GDM1 (cell line): Measurements from ENCODE around the gene VTI1B.
"Not testable (repeated sequence)": the region's sequence is repeated elsewhere in the genome, so short reads cannot be mapped to it uniquely, and the experiment has no call there.

ENCODE experiments used
- DNase-seq: peaks from one replicate; lab custom pipeline; 2025; lab: John Stamatoyannopoulos, UW

Gene VTI1B

DNA sequence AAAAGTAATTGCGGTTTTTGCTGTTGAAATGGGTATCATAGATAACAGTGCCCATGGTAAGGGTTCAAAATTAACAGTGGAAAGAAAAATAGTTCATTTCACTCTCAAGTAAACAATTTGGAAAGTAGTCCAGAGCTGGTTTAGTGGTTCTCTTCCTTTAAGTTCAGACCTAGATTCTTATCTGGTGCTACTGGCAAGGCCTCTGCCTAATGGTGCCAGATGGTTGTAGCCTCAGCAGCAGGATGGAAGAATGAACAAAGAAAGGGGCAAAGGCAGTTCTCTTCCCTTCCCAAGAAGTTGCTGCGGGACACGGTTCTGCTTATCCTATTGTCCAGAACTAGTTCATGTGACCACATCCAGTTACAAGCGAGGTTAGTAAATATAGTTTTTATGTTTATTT is 44.2 kb downstream of the VTI1B start:
- DNase-seq: no peak

DNA sequence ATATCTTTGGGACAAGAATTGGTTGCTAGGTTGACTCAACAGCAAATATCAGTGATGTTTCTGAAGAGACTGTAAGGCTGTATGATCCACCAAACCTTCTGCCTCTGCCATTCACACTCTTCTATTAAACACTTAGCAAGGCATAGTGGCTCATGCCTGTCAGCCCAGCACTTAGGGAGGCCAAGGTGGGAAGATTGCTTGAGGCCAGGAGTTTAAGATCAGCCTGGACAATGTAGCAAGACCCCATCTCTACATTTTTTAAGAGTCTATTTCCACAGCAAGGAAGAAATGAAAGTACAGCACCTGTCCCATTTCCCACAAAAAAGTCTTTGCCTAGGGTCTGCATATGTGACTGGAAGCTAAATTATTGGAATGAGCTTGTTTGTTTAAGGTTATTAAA is 46.9 kb downstream of the VTI1B start:
- DNase-seq: no peak

DNA sequence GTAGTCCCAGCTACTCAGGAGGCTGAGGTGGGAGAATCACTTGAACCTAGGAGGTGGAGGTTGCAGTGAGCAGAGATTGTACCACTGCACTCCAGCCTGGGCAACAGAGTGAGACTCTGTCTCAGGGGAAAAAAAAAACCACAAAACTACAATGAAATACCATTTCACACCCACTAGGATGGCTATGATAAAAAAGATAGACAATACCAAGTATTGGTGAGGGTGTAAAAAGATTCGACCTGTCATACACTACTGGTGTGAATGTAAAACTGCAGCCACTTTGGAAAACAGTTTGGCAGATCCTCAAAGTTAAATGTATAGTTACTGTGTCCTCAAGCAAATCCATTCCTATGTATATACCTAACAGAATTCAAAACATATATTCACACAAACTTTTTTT is 48.3 kb downstream of the VTI1B start:
- not testable (repeated sequence) for DNase-seq

DNA sequence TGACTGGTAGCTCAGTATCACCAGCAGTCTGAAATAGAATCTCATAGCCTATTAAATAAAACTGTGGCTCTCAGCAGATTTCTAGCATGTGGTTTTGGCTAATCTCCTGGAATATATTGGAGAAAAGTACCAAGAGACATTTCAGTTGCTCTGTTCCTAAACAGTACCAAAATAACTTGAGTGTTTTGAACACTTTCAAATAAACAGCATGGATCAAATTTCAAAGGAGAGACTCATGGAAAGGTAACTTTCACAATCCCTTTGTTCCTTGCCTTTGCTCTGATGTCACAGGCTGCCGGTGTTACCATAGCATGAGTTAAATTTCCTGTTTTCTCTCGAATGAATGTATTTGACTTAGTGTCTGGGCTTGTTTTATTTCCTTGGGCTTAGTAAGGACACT is 51.3 kb downstream of the VTI1B start:
- DNase-seq: no peak

DNA sequence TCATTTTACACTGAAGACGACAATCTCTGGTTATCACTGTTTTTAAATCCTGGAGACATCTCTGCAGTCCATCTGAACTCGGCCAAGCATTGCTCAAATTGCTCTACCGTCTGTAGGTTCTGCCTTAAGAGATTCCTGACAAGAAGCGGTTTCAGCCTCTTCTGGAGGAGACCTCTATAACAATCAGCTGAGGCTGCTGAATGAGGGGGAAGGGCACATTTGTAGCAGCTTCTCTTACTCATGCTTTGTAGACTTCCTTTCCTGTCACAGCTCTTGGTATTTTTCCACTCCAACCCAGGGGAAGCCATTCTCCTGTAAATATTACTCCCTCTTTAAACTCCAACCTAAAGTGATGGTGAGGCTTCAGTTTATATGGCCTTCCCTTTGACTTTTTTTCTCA is 51.8 kb downstream of the VTI1B start:
- DNase-seq: peak; percentile 54

DNA sequence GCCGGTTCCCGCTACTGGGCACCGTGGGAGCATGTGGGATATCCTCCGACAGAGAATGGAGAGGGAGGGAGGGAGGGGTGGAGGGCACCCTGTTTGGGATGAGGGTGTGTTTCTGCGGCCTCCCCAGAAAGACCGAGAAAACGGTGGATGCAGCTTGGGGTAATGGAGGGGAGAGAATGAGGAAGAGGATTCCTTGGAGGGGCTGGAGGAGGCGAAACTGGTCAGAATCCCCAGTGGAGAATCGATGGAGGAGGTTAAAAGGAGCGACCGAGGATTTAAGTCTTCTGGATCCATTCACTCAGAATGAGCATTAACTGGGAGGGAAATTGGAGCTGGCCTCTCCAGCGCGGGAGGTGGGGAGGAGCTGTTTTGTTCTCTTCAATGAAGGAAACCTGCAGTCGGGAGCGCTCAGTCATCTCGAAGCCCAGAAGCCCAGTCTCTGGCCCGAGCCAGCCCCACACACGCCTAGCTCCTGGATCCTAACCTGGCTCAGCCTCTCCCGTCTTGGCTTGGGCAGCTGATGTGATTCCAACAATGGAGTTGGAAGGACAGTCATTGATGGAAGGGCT is 54.1 kb downstream of the VTI1B start:
- no peak for DNase-seq

DNA sequence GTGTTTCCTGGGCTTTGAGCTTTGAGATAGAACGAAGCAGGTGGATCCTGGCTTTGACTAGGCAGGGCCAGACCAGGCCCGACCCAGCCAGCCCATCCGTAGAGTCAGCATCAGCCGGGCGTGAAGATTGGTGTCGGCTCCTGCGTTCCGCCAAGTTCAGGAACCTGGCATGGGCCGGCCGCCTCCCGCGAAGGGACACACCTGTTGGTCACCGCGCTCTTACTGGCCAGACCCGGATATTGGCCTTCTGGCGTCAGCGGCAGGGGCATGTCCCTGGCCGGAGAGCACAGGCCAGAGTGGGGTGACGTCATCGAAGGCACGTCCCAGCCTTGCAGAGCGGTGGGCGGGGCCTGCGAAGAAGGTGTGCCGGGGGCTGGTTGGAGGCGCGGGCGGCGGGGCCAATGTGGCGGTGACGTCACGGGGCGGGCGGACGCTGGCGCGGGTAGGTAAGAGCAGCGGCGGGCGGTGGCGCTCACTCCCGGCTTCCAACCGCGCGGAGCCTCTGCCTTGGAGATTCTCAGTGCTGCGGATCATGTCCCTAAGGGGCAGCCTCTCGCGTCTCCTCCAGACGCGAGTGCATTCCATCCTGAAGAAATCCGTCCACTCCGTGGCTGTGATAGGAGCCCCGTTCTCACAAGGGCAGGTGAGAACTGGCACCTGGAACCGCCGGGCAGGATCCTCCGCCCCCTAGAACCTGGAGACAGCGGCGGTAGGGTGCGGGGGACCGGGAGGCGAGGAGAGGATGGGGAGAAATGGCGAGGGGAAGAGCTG is 54.8 kb downstream of the VTI1B start, which contains the start of gene ARG2:
TSS of gene ARG2 (plus strand) at position 475 of the 771 bp plus-strand sequence. CDS start at position 533, 58 bp downstream.
- DNase-seq: peak; percentile 78

DNA sequence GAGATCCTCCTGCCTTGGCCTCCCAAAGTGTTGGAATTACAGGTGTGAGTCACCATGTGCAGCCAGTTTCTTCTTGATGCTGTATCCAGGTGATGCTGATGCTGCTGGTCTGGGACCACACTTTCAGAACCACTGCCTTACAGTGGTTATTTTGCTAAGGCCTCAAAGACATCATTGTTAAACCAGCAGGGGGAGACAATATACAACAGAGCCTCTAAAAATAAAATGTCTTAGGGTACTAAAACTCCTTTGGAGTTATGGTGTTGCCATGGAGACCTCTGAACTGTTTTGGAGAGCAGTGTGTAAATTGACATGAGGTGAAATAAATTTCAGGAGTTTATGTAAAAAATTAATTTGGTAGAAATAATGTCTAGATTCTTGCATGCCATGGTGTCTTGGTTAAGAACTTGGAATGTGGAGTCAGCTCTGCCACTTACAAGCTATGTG is 55.8 kb downstream of the VTI1B start:
- peak; percentile 56 for DNase-seq

DNA sequence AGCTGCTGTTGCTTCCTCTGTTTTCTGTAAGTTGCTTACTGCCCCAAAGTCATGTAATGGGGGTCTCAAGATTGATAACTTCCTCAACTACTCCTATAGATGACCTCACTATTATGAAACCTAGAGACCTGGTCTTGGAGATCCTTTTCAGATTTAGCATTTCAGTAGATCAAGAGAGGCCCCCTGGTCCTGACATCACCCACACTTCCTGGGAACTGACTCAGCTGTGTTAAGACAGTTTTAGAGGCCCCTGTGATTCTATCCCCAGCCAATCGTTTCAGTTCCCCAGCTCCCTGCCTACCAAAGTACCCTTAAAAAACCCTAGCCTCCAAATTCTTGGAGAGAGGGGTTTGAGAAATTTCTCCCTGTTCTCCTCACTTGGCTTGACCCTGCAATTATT is 63.9 kb downstream of the VTI1B start:
- no peak for DNase-seq

DNA sequence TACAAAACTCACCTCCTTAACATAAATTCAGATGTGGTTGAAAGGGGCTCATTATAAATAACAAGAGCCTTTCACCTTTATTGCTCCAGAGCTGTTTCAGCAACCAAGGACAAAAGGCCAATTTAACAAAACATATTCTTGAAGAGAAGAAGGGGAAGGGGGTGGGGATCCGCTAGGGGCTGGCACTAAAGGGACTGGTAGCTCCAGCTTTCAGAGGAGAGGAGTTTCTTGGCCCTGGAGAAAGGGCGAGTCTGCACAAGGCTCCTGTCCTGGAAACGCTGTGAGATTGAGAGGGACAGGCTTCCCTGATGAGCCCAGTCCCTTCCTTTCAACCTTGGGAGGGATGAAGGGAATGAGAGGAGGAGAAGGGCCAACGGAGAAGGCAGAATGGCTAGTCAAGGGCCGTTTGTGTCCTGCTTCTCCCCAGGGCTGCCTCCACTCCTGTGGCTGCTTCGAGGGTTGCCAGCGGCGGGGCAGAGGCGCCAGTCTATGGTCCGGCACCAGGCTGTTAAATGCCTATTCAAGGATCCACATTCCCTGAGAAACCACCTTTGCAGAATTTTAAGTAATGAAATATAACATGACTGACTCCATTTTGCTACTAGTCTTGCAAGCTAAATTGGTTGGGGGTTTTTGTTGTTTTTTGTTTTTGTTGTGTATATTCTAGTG is 64.7 kb downstream of the VTI1B start:
- DNase-seq: no peak

DNA sequence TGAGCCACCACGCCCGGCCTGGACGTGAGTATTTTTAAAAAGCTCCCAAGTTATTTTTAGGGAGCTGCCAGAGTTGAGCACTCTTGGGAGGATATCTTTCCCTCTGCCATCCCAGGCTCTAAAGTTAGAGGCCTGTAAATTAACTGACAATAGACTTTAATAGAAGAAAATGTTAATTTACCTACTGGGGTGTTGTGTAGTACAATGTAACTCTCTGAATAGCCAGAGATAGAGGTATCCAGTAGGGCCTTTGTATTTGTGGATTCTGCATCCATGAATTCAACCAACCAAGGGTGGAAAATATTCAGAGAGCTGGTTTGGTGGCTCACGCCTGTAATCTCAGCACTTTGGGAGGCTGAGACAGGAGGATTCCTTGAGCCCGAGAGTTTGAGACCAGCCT is 66.8 kb downstream of the VTI1B start:
- no peak for DNase-seq

DNA sequence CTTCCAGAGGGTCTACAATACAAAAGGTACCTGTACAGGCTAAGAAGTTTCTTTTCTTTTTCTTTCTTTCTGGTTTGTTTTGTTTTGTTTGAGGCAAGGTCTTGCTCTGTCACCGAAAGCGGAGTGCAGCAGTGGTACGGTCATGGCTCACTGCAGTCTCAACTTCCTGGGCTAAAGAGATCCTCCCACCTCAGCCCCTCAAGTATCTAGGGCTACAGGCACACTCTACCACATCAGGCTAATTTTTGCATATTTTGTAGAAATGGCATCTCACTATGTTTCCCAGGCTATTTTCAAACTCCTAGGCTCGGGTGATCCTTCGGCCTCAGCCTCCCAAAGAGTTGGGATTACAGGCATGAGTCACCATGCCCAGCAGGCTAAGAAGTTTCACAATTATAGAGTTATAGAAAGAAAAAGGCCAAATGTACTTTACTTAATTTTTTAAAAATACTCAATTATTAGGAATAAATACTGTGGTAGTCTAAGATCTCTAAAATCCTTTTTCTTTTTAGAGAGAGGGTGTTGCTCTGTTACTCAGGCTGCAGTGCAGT is 71.4 kb downstream of the VTI1B start:
- DNase-seq: no peak

DNA sequence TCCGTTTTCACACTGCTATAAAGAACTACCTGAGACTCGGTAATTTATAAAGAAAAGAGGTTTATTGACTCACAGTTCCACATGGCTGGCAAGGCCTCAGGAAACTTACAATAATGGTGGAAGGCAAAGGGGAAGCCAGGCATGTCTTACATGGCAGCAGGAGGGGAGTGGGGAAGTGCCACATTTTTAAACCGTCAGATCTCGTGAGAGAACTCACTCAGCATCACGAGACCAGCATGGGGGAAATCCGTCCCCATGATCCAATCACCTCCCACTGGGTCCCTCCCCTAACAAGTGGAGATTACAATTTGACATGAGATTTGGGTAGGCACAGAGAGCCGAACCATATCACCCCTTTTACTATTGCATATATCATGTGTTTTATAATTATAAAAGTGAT is 72.4 kb downstream of the VTI1B start:
- no peak for DNase-seq

DNA sequence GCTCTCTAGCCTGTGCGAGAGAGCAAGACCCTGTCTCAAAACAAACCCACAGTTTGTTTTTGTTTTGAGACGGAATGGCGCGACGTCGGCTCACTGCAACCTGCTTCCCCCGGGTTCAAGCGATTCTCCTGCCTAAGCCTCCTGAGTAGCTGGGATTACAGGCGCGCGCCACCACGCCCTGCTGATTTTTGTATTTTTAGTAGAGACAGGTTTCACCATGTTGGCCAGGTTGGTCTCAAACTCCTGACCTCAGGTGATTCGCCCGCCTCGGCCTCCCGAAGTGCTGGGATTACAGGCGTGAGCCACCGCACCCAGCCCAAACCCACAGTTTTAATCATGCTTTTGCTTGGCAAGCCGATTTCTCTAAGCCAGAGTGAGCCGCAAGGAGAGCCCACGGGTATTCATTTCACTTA is 73.9 kb downstream of the VTI1B start:
- not testable (repeated sequence) for DNase-seq

DNA sequence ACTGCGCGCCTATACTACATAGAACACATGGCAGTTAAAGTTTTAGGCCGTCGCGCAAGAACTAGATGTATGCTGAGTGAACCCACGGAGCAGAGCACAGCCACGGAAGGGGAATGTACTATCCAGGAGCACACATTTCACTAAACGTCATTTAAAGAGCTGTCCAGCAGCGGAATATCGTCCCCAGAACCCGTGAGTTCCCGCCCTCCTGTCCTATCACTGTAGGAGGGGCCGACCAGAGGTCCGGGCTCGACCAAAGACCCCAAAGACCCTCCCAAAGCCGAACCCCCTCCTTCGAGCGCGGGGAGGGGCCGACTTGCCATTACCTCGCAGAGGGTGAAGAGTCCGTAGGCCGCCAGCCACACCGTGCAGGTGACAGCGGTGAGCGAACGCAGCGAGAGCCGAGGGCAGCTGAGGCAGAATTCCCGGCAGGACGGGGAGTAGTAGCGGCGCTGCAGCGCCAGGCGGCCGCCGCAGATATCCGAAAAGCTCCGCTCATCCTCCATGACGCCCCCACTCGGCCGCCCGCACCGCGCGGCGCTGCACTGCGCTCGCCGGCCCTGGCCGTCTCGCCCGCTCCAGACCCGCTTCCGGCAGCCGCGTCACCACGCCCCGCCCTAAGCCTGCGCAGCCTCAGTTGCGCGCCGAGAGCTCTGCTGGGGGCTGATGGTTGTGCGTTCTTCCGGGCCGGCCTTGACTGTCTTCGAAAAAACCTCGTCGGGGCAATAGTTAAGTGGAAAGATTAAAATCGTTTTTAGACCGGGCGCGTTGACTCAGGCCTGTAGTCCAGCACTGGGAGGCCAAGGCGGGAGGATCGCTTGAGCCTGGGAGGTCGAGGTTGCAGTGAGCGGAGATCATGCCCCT is 74.5 kb downstream of the VTI1B start, which contains the start of gene PIGH:
TSS of gene PIGH (minus strand) at position 571 of the 864 bp plus-strand sequence. CDS start at position 506, 65 bp downstream.
- peak; percentile 80 for DNase-seq
